Ammon's horn (tissue), 1 donor: Measurements from ENCODE around the gene PKP4.

Source experiments
- DNase-seq: peaks from one replicate; pipeline ENCODE4 v3.0.0-alpha.2; 2016; ENCODE audit warnings: low spot score

Gene PKP4

DNA sequence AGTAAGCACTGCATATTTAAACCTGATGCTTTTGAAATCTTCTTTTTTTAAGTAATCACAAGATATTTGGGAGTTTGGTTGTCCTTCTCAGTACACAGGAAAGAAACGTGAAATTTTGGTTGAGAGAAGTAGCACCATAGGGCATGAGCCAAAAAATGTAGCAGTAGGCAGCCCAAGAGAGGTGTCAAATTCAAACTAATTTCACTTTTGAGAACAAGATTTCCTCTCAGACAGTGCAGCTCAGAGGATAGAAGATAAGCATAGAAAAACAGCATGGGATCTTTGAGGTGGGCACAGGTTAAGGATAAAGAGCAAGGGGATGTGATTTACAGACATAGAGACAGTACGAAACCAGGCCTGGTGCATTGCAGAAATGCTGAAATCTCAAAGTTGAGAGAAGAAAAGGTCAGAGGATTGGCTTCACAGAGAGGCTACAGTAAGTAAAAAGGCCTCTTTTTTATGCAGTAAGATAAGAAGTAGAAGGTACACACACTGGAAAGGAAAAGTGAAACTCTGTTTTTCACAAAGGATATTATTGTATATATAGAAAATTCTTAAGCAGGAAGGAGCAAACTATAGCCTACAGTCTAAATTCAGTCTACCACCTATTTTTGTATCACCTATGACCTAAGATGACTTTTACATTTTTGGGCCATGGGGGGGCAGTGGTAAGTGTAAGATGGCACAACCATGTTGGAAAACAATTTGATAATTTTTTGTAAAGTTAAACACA, 89.8 kb downstream of the PKP4 start:
- no peak for DNase-seq

- no peak for DNase-seq
These were observed 96.5 kb downstream of the PKP4 start for GRCh38 chr2:158553257-158553656.

DNA sequence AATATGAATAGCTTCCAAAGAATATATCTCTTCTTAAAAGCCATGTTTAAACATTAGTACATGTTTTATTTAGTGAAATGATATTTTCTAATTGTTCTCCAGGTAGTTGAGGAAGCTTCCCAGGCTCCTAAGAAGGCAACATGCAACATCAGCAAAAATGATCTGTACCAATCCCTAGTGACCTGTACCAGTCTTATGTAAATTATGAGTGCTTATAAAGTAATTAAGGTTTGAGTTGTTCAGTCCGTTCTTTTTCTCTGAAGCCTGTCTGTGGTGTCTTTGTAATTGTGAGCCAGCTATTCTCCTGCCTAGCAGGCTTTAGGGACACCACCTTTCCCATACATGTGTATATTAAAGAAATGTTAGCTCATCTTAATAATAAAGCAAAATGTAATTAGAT, 98.2 kb downstream of the PKP4 start:
- no peak for DNase-seq

GRCh38 chr2:158556124-158556523, 99.4 kb downstream of the PKP4 start:
- no peak for DNase-seq

GRCh38 chr2:158557752-158558151, 101.0 kb downstream of the PKP4 start:
- no peak for DNase-seq

- no peak for DNase-seq
These were observed 102.5 kb downstream of the PKP4 start for GRCh38 chr2:158559252-158559651.

- no peak for DNase-seq
These were observed 103.5 kb downstream of the PKP4 start for GRCh38 chr2:158560259-158560658.

GRCh38 chr2:158561054-158561453, 104.3 kb downstream of the PKP4 start:
- no peak for DNase-seq

DNA sequence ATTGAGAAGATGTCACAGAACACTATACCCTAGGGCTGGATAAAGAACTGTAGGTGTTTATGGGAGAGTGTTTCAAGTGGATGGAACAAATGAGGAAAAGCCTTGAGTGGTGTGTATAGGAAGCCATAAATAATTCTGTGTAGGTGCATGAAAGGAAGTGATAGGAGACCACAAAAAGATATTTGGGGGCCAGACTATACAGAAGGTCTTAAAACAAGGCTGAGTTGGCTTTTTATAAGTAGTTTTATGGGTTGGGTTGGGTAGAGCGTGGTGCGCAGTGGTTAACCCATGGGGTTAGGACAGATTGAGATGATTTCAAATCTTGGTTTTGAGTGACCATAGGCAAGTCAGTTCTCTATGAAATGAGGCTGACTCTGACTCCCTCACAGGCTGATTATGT, 110.5 kb downstream of the PKP4 start:
- no peak for DNase-seq

DNA sequence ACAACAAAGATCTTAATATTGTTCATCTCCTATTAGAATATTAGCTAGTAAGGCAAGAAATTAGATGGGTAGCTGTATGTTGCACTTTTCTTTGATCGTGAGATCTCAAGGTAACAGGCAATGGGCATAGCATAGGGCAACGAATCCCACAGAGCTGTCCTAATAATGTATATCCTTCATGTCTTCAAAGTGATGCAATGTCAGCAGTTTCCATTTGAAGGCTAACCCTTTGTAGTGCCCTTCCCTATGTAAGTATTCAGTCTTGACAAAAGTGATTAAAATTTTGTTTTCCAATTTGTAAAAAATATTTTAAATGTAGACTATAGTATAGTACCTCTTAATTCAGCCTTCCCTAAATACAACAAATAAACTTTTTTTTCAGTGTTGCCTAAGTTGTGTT, 112.5 kb downstream of the PKP4 start:
- no peak for DNase-seq

- no peak for DNase-seq
These were observed 114.1 kb downstream of the PKP4 start for GRCh38 chr2:158570869-158571268.

DNA sequence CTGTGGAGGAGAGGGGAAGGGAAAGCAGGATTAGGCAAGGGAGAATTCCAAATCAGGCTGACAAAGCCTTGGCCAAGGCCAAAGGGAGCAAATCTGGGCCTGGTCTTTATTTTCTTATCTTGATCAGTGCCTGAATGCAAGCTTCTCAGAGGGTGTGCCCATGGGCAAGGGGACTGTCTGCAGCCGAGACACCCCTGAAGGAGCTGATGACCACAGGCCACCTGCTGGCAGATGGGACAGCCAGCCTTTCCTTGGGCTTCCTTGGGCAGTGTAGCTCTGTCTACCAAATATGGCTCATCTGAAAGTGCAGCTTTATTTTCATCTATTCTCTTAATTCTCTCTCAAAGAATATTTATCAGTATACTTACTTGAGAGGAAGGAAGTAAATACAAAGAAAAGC, 117.0 kb downstream of the PKP4 start:
- DNase-seq: no peak

DNA sequence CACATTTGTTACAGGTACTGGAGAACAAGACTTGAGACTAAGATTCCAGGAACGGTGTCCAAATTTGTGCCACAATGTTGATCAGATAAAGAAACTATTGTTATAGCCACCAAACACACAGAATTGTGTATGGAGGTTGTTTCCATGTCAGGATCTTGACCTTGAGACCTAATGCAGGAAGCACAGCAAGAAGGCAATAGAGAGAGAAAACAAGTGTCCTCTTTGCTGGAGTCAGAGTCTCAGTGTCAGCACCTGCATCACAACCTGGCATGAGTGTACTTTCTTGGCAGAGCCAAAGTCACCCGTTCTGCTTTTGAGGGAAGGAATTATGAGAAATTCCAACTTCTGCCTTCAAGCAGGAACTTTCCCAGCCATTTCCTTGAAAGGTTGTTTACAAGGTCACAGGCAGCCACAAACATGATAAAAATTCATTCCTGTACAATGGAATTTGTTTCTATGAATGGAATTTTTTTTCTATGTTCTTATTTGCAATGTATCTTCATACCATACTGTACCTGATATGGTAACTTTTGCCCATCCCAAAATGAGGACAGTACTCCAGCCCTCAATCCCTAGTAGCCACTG, 118.4 kb downstream of the PKP4 start:
- DNase-seq: no peak

- no peak for DNase-seq
These were observed 120.4 kb downstream of the PKP4 start for GRCh38 chr2:158577141-158577540.

GRCh38 chr2:158578703-158579330, 122.1 kb downstream of the PKP4 start:
- no peak for DNase-seq

DNA sequence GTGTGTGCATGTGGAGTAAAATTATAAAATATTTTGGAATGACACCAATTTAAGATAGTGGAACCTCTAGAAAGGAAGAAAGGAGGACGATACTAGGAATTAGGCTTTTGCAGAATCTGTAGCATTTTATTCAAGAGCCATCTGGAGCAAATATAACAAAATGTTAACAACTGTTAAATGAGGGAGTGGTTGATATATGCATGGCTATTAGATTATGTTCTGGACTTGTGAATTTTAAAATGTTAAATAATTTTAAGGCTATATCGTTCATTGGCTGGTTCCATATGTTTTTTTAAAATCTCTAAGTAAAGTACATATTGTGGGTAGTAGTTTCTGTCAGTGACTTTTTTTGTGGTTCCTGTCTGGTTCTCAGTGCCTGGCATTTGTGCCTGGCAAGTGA, 123.2 kb downstream of the PKP4 start:
- no peak for DNase-seq

DNA sequence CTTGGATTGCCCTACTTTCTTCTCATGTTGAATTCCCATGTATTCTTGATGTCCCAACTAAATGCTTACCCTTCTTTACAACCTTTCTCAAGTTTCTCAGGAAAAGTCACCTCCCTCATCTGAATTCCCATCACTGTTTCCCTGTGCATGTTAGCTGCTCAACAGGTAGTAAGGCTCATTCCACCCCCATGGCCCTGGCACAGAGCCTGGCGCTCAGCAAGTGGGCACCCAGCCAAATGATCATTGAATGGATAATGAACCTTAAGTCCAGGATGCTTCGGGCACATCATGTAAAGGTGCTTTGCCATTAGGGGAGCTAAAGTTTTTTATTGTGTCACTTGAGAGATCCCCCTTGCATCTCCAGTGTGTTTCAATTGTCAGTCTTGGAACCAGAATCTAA, 124.0 kb downstream of the PKP4 start:
- no peak for DNase-seq

GRCh38 chr2:158582670-158583069, 125.9 kb downstream of the PKP4 start:
- DNase-seq: no peak

GRCh38 chr2:158583923-158584322, 127.2 kb downstream of the PKP4 start:
- DNase-seq: no peak

GRCh38 chr2:158586491-158586890, 129.7 kb downstream of the PKP4 start:
- DNase-seq: no peak

- DNase-seq: no peak
These were observed 132.6 kb downstream of the PKP4 start for GRCh38 chr2:158589303-158589702.

GRCh38 chr2:158598862-158599517, 142.2 kb downstream of the PKP4 start:
- no peak for DNase-seq

DNA sequence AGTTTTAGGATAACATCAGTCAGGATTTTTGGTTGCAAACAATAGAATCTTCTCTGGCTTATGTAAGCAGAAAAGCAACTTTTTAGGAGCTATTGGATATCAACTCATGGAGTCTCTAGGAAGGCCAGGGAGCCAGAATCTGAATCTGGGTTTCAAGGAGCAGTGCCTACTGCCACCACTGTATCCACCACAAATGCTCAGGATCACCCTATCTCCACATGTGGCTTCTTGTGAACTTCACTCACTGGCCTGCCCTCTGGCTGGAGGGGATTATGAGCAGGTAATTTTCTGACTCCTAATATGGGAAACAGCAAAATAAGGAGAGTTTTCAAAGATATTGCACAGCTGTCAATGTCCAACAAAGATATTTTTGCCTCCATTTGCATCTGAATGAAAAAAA, 142.9 kb downstream of the PKP4 start:
- no peak for DNase-seq
